Keratinocyte (primary cell): Measurements from ENCODE around the gene DHRS4. TPM values are rescaled to one million over a fixed set of nuclear protein-coding genes. Genes with fewer than 3 reads are reported as not detected.
"Not testable (repeated sequence)": the region's sequence is repeated elsewhere in the genome, so short reads cannot be mapped to it uniquely, and the experiment has no call there.

Source experiments
- DNase-seq: peaks from one replicate; pipeline ENCODE4 v3.0.0-alpha.2; 2011; ENCODE audit warnings: low read depth, missing footprints, low spot score
- FAIRE-seq: peaks from 2 replicates; lab custom pipeline; 2011; peaks lifted over from hg19 to GRCh38; lab: Jason Lieb, UNC
- H2AFZ ChIP-seq: 2 replicates; pipeline ENCODE4 v1.6.0; 2012; ENCODE audit warnings: low read length, control low read depth, inconsistent platforms; ENCODE audit not compliant: control insufficient read depth
- H3K27ac ChIP-seq: 2 replicates; pipeline ENCODE4 v1.5.1; 2011; ENCODE audit warnings: low read length; ENCODE audit not compliant: control insufficient read depth, insufficient read depth
- H3K27me3 ChIP-seq: 3 replicates; pipeline ENCODE4 v1.6.0; 2011; ENCODE audit warnings: low read length; ENCODE audit not compliant: control insufficient read depth, insufficient read depth; ENCODE audit errors: extremely low read depth
- H3K36me3 ChIP-seq, 2 experiments: 2 replicates in 1 of 2; 3 replicates in 1 of 2; pipeline ENCODE4 v1.5.1; 2011; ENCODE audit warnings: low read length in 2 of 2, mild to moderate bottlenecking in 1 of 2; ENCODE audit not compliant: control insufficient read depth in 2 of 2, insufficient read depth in 2 of 2; ENCODE audit errors: extremely low read depth in 1 of 2
- H3K4me1 ChIP-seq: 3 replicates; pipeline ENCODE4 v1.5.1; 2011; ENCODE audit warnings: low read length; ENCODE audit not compliant: control insufficient read depth, insufficient read depth; ENCODE audit errors: extremely low read depth
- H3K4me2 ChIP-seq: 3 replicates; pipeline ENCODE4 v1.6.0; 2011; ENCODE audit warnings: low read depth, low read length; ENCODE audit not compliant: control insufficient read depth, insufficient read depth; ENCODE audit errors: extremely low read depth
- H3K4me3 ChIP-seq, 3 experiments: fragments of 200-600 bp in 1 of 3; sonication (generic) in 1 of 3; 2 replicates in 2 of 3; 3 replicates in 1 of 3; pipeline ENCODE4 v1.5.1; 2011 to 2016; ENCODE audit warnings: low read length in 3 of 3, mild to moderate bottlenecking in 3 of 3, control low read depth in 2 of 3, inconsistent platforms in 1 of 3, low read depth in 1 of 3, mixed read lengths in 1 of 3, mixed run types in 1 of 3, moderate library complexity in 1 of 3; ENCODE audit not compliant: control insufficient read depth in 2 of 3, insufficient read depth in 2 of 3; ENCODE audit errors: extremely low read depth in 1 of 3
- H3K79me2 ChIP-seq: 2 replicates; pipeline ENCODE4 v1.6.0; 2012; ENCODE audit warnings: low read length; ENCODE audit not compliant: control insufficient read depth, insufficient read depth
- H3K9ac ChIP-seq: 3 replicates; pipeline ENCODE4 v1.6.0; 2011; ENCODE audit warnings: low read length; ENCODE audit not compliant: control insufficient read depth, insufficient read depth; ENCODE audit errors: extremely low read depth
- H3K9me1 ChIP-seq: 3 replicates; pipeline ENCODE4 v1.6.0; 2011; ENCODE audit warnings: low read length; ENCODE audit not compliant: control insufficient read depth, insufficient read depth; ENCODE audit errors: extremely low read depth
- H3K9me3 ChIP-seq: 2 replicates; pipeline ENCODE4 v1.5.1; 2012; ENCODE audit warnings: low read depth, low read length; ENCODE audit not compliant: control insufficient read depth
- H4K20me1 ChIP-seq: 3 replicates; pipeline ENCODE4 v1.6.0; 2011; ENCODE audit warnings: low read length; ENCODE audit not compliant: control insufficient read depth, insufficient read depth; ENCODE audit errors: extremely low read depth
- CTCF ChIP-seq, 3 experiments: IDR thresholded peaks in 1 of 3; conservative IDR thresholded peaks in 1 of 3; optimal IDR thresholded peaks in 1 of 3; 2 replicates in 2 of 3; 3 replicates in 1 of 3; pipeline versions ENCODE3 to v1.5.1; 2011; ENCODE audit warnings: low read length in 3 of 3, mild to moderate bottlenecking in 3 of 3, moderate library complexity in 2 of 3, control low read depth in 1 of 3, inconsistent platforms in 1 of 3; ENCODE audit not compliant: insufficient read depth in 2 of 3; ENCODE audit errors: extremely low read depth in 1 of 3
- EZH2 ChIP-seq: IDR thresholded peaks from one replicate; pipeline ENCODE4 v1.6.1; 2012; ENCODE audit warnings: inconsistent platforms, mild to moderate bottlenecking, low read length, moderate library complexity
- dilution Hi-C: fragments of 300-500 bp; cut with MboI; formaldehyde crosslinking; loops from one replicate; pipeline ENCODE4 v1.7.0; 2020; ENCODE audit warnings: low sequenced_read_pairs; ENCODE audit not compliant: extremely low pct_ligation_motif_present
- polyA plus RNA-seq, 5 experiments: library from polyadenylated mRNA; depleted of rRNA in 3 of 5; stranded (reverse) in 3 of 5; stranded (forward) in 1 of 5; unstranded in 1 of 5; fragments of >200 nt; gene quantifications; 1 replicate in 1 of 5; 2 replicates in 3 of 5; 3 replicates in 1 of 5; pipeline versions ENCODE4 v1.2.1 to v1.2.3, GENCODE V29; 2011 to 2012; ENCODE audit warnings: missing spikeins in 2 of 5, low read depth in 1 of 5, low replicate concordance in 1 of 5

DHRS4 gene
- polyA plus RNA-seq, 1 donor (not counting 4 experiments of a cell fraction or from before 2014, with no cell fraction given), result 22.8 TPM

GRCh38 chr14:23950411-23951135, 3.0 kb upstream of the DHRS4 start:
- Histone ChIP-seq H3K9me1 (no peaks in the 10 kb centered on the region), H2AFZ (no peak overlapping the region), H3K9me3 (no peaks in the 10 kb centered on the region), H4K20me1 (no peaks in the 10 kb centered on the region), H3K79me2 (no peaks in the 10 kb centered on the region), H3K36me3 (no peaks in the 10 kb centered on the region), H3K27ac (no peak overlapping the region), H3K27me3 (no peaks in the 10 kb centered on the region), H3K4me2 (no peak overlapping the region), H3K9ac (no peak overlapping the region), H3K4me1 (peaks cover 7% of the 10 kb centered on the region), H3K4me3 (no peak overlapping the region)
- dilution Hi-C loops, result no loop called here
- DNase-seq (no peak), FAIRE-seq (no peak)
- TF ChIP-seq CTCF (optimal IDR thresholded peaks at IDR 0.05 in 1 of 3, IDR thresholded peaks at IDR 0.05 in 1 of 3, conservative IDR thresholded peaks at IDR 0.05 in 1 of 3; ENCODE audit: extremely low read depth in 1 of 3, insufficient read depth in 2 of 3, low read length in 3 of 3) (no peak), EZH2 (no peak)

- H3K27ac ChIP-seq, H3K27me3 ChIP-seq: not testable (repeated sequence)
These were observed 2.5 kb upstream of the DHRS4 start for GRCh38 chr14:23951136-23951466.

More at GRCh38 chr14:23951136-23951466, 2.5 kb upstream of the DHRS4 start:
- H3K4me3 ChIP-seq, dilution Hi-C loops, H3K9me3 ChIP-seq, FAIRE-seq, H3K4me2 ChIP-seq, H3K79me2 ChIP-seq, H3K9me1 ChIP-seq, DNase-seq, H3K36me3 ChIP-seq, H3K9ac ChIP-seq, H2AFZ ChIP-seq, H4K20me1 ChIP-seq, H3K4me1 ChIP-seq: not testable (repeated sequence)
